ENCODE measurements around the gene PPIP5K1.

DNA sequence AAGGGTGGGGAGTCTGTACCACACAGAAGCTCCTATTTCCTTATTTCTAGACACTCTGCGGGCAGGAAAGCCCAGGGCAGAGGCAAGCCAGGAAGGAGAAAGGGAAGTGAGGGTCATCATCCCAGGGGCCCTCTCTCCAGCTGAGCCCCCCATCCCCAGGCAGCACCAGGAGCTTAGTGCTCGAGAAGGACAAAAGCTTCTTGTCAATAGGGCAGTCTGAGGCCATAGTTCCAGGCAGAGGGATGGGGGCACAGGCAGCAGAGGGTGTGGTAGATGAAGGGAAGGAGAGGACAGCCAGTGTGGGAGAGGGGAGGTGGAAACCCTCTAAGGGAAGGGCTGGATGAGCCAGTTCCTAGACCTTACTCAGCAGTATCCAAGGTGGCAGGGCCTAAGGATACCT lies 69.9 kb downstream of the PPIP5K1 start:
- TF ChIP-seq, protein P1, sequence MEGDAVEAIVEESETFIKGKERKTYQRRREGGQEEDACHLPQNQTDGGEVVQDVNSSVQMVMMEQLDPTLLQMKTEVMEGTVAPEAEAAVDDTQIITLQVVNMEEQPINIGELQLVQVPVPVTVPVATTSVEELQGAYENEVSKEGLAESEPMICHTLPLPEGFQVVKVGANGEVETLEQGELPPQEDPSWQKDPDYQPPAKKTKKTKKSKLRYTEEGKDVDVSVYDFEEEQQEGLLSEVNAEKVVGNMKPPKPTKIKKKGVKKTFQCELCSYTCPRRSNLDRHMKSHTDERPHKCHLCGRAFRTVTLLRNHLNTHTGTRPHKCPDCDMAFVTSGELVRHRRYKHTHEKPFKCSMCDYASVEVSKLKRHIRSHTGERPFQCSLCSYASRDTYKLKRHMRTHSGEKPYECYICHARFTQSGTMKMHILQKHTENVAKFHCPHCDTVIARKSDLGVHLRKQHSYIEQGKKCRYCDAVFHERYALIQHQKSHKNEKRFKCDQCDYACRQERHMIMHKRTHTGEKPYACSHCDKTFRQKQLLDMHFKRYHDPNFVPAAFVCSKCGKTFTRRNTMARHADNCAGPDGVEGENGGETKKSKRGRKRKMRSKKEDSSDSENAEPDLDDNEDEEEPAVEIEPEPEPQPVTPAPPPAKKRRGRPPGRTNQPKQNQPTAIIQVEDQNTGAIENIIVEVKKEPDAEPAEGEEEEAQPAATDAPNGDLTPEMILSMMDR (conservative IDR thresholded peaks at IDR 0.05; ENCODE audit: low read depth, low read length) = no peak
- TF ChIP-seq EZH2 (IDR thresholded peaks at IDR 0.05; ENCODE audit: borderline replicate concordance, low read depth, low read length, poor library complexity, severe bottlenecking) = no peak
